Neural cell (in vitro differentiated cells): ENCODE data around the gene RAB2B. TPM values are rescaled to one million over a fixed set of nuclear protein-coding genes. Genes with fewer than 3 reads are reported as not detected.

Source experiments
- H2AFZ ChIP-seq: fragments of 200-600, 300-800 bp; sonication (generic), shearing (Covaris generic); 2 replicates; pipeline ENCODE4 v1.6.0; 2014; ENCODE audit warnings: low read depth, mild to moderate bottlenecking, antibody characterized with exemption, low read length, moderate library complexity
- H3F3A ChIP-seq: fragments of 200-600 bp; shearing (Covaris generic); 2 replicates; pipeline ENCODE4 v1.6.1; 2016; ENCODE audit warnings: mild to moderate bottlenecking, moderate library complexity, mixed read lengths, antibody characterized with exemption, low read length; ENCODE audit not compliant: insufficient read depth, poor library complexity, severe bottlenecking
- H3K27ac ChIP-seq: fragments of 200-600, 300-800 bp; sonication (generic), shearing (Covaris generic); 2 replicates; pipeline ENCODE4 v1.5.1; 2014; ENCODE audit warnings: mild to moderate bottlenecking, low read length, moderate library complexity
- H3K27me3 ChIP-seq: fragments of 300-800, 200-600 bp; sonication (generic), shearing (Covaris generic); 2 replicates; pipeline ENCODE4 v1.6.0; 2014; ENCODE audit warnings: mild to moderate bottlenecking, low read depth, low read length, moderate library complexity; ENCODE audit not compliant: insufficient read depth
- H3K36me3 ChIP-seq: fragments of 300-800, 200-600 bp; sonication (generic), shearing (Covaris generic); 2 replicates; pipeline ENCODE4 v1.5.1; 2014; ENCODE audit warnings: mild to moderate bottlenecking, antibody characterized with exemption, low read length, moderate library complexity; ENCODE audit not compliant: insufficient read depth
- H3K4me2 ChIP-seq: fragments of 300-800, 200-600 bp; sonication (generic), shearing (Covaris generic); 2 replicates; pipeline ENCODE4 v1.6.0; 2014; ENCODE audit warnings: mild to moderate bottlenecking, low read length
- H3K4me3 ChIP-seq: fragments of 300-800, 200-600 bp; sonication (generic), shearing (Covaris generic); 2 replicates; pipeline ENCODE4 v1.5.1; 2014; ENCODE audit warnings: mild to moderate bottlenecking, low read length, moderate library complexity
- H3K79me2 ChIP-seq: fragments of 200-600 bp; shearing (Covaris generic); replicated peaks from 2 replicates; pipeline ENCODE4 v1.6.0; 2014; ENCODE audit warnings: mild to moderate bottlenecking, low read length, moderate library complexity; ENCODE audit not compliant: insufficient read depth
- H3K9ac ChIP-seq: fragments of 300-800, 200-600 bp; sonication (generic), shearing (Covaris generic); 2 replicates; pipeline ENCODE4 v1.6.1; 2016; ENCODE audit warnings: mild to moderate bottlenecking, low read length, mixed read lengths
- H3K9me2 ChIP-seq: fragments of 200-600 bp; shearing (Covaris generic); 2 replicates; pipeline ENCODE4 v1.6.1; 2016; ENCODE audit warnings: mild to moderate bottlenecking, low read length, mixed read lengths; ENCODE audit not compliant: insufficient read depth
- H3K9me3 ChIP-seq: fragments of 200-600, 300-800 bp; sonication (generic), shearing (Covaris generic); 2 replicates; pipeline ENCODE4 v1.6.1; 2016; ENCODE audit warnings: mild to moderate bottlenecking, mixed run types, low read length, moderate library complexity, mixed read lengths
- H4K20me1 ChIP-seq: fragments of 200-600 bp; shearing (Covaris generic); 2 replicates; pipeline ENCODE4 v1.6.1; 2016; ENCODE audit warnings: mild to moderate bottlenecking, mixed run types; ENCODE audit not compliant: insufficient read depth
- CTCF ChIP-seq: fragments of 450-650 bp; IDR thresholded peaks from 2 replicates; pipeline ENCODE4 v1.5.1; 2014; ENCODE audit warnings: antibody characterized with exemption, mild to moderate bottlenecking, moderate library complexity; ENCODE audit not compliant: poor library complexity, severe bottlenecking
- EZH2 ChIP-seq: fragments of 200-600, 300-800 bp; shearing (Covaris generic), sonication (generic); IDR thresholded peaks from 2 replicates; pipeline ENCODE4 v1.6.1; 2014; ENCODE audit warnings: antibody characterized with exemption, low read length, borderline replicate concordance, mild to moderate bottlenecking; ENCODE audit not compliant: insufficient read depth, poor library complexity, severe bottlenecking
- MXI1 ChIP-seq: fragments of 450-650 bp; conservative IDR thresholded peaks from 2 replicates; pipeline ENCODE4 v1.6.1; 2014; ENCODE audit warnings: antibody characterized with exemption, mild to moderate bottlenecking; ENCODE audit not compliant: poor library complexity, severe bottlenecking
- POLR2AphosphoS5 ChIP-seq: IDR thresholded peaks from 2 replicates; pipeline ENCODE4 v1.6.1; 2012
- RAD21 ChIP-seq: fragments of 450-650 bp; conservative IDR thresholded peaks from 2 replicates; pipeline ENCODE4 v1.6.1; 2014; ENCODE audit warnings: antibody characterized with exemption, mild to moderate bottlenecking, moderate library complexity
- REST ChIP-seq: IDR thresholded peaks from 2 replicates; pipeline ENCODE4 v1.6.1; 2012; ENCODE audit warnings: borderline replicate concordance
- SMC3 ChIP-seq: fragments of 450-650 bp; conservative IDR thresholded peaks from 2 replicates; pipeline ENCODE4 v1.6.1; 2014; ENCODE audit warnings: antibody characterized with exemption, mild to moderate bottlenecking, moderate library complexity; ENCODE audit not compliant: poor library complexity
- TAF1 ChIP-seq: IDR thresholded peaks from 2 replicates; pipeline ENCODE4 v1.6.1; 2012; ENCODE audit warnings: low read depth
- polyA plus RNA-seq: library from polyadenylated mRNA; depleted of rRNA; stranded (reverse); fragments of >200 nt; gene quantifications from 2 replicates; pipeline ENCODE4 v1.2.3, GENCODE V29; 2014

Gene RAB2B
- polyA plus RNA-seq, 1 donor from 2014 or later: 47.9 TPM

- no peaks in the 10 kb centered on the region for H4K20me1 ChIP-seq
Observed at GRCh38 chr14:21510735-21511657, 34.2 kb upstream of the RAB2B start, which contains the start of gene METTL3. Gene METTL3, minus strand, starts transcription at chr14:21511340. Its CDS starts 117 bp downstream, at chr14:21511223.

More at GRCh38 chr14:21510735-21511657, 34.2 kb upstream of the RAB2B start, which contains the start of gene METTL3:
- Histone ChIP-seq H3K79me2 (peaks cover 40% of the 10 kb centered on the region), H3K4me2 (peak within 1 kb of the TSS; percentile 67), H3K9ac (peak within 1 kb of the TSS; percentile 91), H3F3A (no peaks in the 10 kb centered on the region), H3K9me2 (no peaks in the 10 kb centered on the region), H3K4me3 (peak within 1 kb of the TSS; percentile 84), H3K27me3 (no peaks in the 10 kb centered on the region), H3K36me3 (no peaks in the 10 kb centered on the region), H3K27ac (peak within 1 kb of the TSS; percentile 81), H2AFZ (peak within 1 kb of the TSS; percentile 92), H3K9me3 (no peaks in the 10 kb centered on the region)
- peak; percentile 70 for TF ChIP-seq POLR2AphosphoS5
- peak; percentile 98 for TF ChIP-seq MXI1
- peak; percentile 32 for TF ChIP-seq RAD21
- TF ChIP-seq CTCF: no peak
- no peak for TF ChIP-seq SMC3
- TF ChIP-seq TAF1: peak; percentile 56
- TF ChIP-seq EZH2: no peak
- no peak for TF ChIP-seq REST
